WERI-Rb-1 (cell line): ENCODE results near the gene LRRC66.

Experiments used
- DNase-seq: peaks from one replicate; pipeline ENCODE4 v3.0.0-alpha.2; 2020
- H3K27ac ChIP-seq: fragments of 250-450 bp; sonication (Bioruptor Pico); 2 replicates; pipeline ENCODE4 v1.5.1; 2020; ENCODE audit warnings: mild to moderate bottlenecking, moderate library complexity
- H3K27me3 ChIP-seq: fragments of 250-450 bp; sonication (Bioruptor Pico); 2 replicates; pipeline ENCODE4 v1.5.1; 2021; ENCODE audit warnings: mild to moderate bottlenecking, low read depth, moderate library complexity; ENCODE audit not compliant: insufficient read depth, severe bottlenecking
- H3K36me3 ChIP-seq: fragments of 250-450 bp; sonication (Bioruptor Pico); 2 replicates; pipeline ENCODE4 v1.5.1; 2020; ENCODE audit warnings: mild to moderate bottlenecking, moderate library complexity
- H3K4me3 ChIP-seq: 2 replicates; pipeline ENCODE4 v1.5.1; 2011; ENCODE audit warnings: low read depth, mild to moderate bottlenecking, control low read depth, low read length
- H3K9me3 ChIP-seq: fragments of 250-450 bp; sonication (Bioruptor Pico); 2 replicates; pipeline ENCODE4 v1.5.1; 2021; ENCODE audit warnings: mild to moderate bottlenecking, moderate library complexity; ENCODE audit not compliant: severe bottlenecking
- TF ChIP-seq, protein P1 (sequence below): IDR thresholded peaks from 2 replicates; pipeline ENCODE4 v1.5.1; 2011; ENCODE audit warnings: low read depth, mild to moderate bottlenecking, control low read depth, inconsistent platforms, low read length

The LRRC66 gene

DNA sequence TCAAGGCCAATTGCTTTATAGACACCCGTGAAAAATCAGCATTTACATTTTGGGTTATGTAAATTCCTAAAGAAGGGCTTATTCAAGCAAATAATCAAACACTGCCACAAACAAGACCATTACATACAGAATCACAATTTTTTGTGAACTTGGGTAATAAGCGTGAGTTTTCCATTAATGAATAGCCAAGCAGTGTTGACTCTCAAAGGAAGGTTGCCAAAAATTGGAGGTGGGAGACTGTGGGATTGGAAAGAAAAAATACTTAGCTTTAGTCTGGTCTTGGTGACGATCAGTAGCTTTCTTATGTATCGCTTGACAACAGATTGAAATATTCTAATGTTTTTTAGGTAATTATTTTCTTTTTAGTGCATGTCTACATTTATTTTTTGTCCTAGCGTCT is 20.9 kb downstream of the LRRC66 start:
- TF ChIP-seq, protein P1, sequence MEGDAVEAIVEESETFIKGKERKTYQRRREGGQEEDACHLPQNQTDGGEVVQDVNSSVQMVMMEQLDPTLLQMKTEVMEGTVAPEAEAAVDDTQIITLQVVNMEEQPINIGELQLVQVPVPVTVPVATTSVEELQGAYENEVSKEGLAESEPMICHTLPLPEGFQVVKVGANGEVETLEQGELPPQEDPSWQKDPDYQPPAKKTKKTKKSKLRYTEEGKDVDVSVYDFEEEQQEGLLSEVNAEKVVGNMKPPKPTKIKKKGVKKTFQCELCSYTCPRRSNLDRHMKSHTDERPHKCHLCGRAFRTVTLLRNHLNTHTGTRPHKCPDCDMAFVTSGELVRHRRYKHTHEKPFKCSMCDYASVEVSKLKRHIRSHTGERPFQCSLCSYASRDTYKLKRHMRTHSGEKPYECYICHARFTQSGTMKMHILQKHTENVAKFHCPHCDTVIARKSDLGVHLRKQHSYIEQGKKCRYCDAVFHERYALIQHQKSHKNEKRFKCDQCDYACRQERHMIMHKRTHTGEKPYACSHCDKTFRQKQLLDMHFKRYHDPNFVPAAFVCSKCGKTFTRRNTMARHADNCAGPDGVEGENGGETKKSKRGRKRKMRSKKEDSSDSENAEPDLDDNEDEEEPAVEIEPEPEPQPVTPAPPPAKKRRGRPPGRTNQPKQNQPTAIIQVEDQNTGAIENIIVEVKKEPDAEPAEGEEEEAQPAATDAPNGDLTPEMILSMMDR = no peak
- Histone ChIP-seq H3K4me3 (no peak overlapping the region), H3K9me3 (no peaks in the 10 kb centered on the region), H3K36me3 (no peaks in the 10 kb centered on the region), H3K27me3 (peaks cover 48% of the 10 kb centered on the region), H3K27ac (no peak overlapping the region)
- no peak for DNase-seq

DNA sequence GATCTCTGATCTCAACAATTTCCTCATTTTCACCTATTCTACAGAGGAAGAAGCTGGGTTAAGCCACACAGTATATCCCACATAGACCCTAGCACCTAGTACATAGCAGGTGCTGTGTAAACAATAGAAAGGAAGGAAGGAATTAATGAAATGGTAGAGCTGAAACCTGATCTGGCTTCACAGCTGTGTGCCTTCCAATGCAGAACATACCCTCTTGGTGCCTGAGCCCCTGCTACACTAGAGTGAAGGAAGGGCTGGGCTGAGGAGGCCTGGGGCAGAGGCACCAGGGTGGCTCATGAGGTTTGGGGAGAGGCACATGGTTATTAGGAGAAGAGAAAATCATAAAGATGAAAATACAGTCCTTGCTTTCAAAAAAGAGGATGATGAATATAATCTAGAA is 21.3 kb downstream of the LRRC66 start:
- H3K27me3 ChIP-seq = peaks cover 48% of the 10 kb centered on the region
- DNase-seq = no peak
- no peak overlapping the region for H3K4me3 ChIP-seq
- H3K27ac ChIP-seq = no peak overlapping the region
- TF ChIP-seq, protein P1 = no peak
- H3K9me3 ChIP-seq = no peaks in the 10 kb centered on the region
- H3K36me3 ChIP-seq = no peaks in the 10 kb centered on the region

DNA sequence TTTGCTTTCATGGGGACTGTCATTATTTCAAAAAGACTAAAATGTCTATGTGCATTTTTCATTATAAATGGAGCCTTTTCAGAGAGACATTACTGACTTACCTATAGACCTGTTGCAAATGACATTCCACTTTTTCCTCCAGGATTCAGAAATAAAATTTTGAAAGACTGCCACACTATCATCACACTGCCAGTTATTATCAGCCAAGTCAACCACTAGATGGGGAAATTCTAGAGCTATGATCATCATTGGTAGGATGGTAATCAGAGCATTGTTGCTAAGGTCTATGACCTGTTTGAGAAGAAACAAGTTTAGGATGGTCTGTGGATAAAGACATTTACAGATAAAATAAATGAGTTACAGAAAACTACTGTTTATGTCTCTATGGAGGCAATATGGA is 22.5 kb downstream of the LRRC66 start:
- Histone ChIP-seq H3K9me3 (no peaks in the 10 kb centered on the region), H3K36me3 (no peaks in the 10 kb centered on the region), H3K4me3 (no peak overlapping the region), H3K27me3 (peaks cover 56% of the 10 kb centered on the region), H3K27ac (no peak overlapping the region)
- TF ChIP-seq, protein P1 = no peak
- DNase-seq = no peak

DNA sequence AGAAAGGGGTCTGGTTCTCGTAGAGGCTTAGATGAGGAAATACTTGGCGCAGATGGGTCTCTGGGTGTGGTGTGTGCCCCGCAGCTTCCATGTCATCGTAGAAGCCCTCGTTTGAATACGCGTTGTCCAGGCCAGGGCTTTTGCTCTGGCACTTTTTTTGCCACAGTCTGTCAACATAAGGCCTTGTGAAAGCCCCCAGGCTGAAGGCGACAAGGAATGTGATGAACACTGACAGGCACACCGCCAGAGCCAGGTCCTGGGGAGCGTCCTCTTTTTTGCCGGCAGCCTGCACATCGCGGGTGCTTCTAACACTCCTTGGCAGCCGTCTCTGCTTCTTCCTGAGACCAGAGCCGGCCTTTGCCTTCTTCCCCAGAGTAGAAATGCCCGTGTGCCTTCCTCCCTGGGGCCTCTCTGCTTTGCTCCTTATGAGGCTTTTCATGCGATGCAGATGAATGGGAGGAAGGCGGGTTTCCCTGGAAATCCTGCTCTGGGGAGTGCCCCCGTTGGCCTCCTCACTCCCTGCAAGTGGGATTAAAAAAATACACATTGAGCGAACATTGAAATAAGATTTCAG is 24.4 kb downstream of the LRRC66 start:
- H3K36me3 ChIP-seq = no peaks in the 10 kb centered on the region
- peaks cover 3% of the 10 kb centered on the region for H3K9me3 ChIP-seq
- no peak for DNase-seq
- no peak overlapping the region for H3K27ac ChIP-seq
- TF ChIP-seq, protein P1 = no peak
- peaks cover 63% of the 10 kb centered on the region for H3K27me3 ChIP-seq
- no peak overlapping the region for H3K4me3 ChIP-seq

GRCh38 chr4:51965862-51966261 is 54.3 kb downstream of the LRRC66 start:
- no peak for DNase-seq
- Histone ChIP-seq H3K9me3 (no peaks in the 10 kb centered on the region), H3K27ac (no peak overlapping the region), H3K27me3 (peaks cover 39% of the 10 kb centered on the region), H3K4me3 (no peak overlapping the region), H3K36me3 (no peaks in the 10 kb centered on the region)
- TF ChIP-seq, protein P1 = no peak
